GM18502 (cell line): Measurements from ENCODE around the gene SPDYC.
"Not testable (repeated sequence)": the region's sequence is repeated elsewhere in the genome, so short reads cannot be mapped to it uniquely, and the experiment has no call there.

Experiments
- ATAC-seq: cut with Tn5 transposase; IDR thresholded peaks from one replicate; pipeline ENCODE4 v1.9.1; 2021; ENCODE audit warnings: mild to moderate bottlenecking; ENCODE audit not compliant: unreplicated experiment, poor library complexity

SPDYC gene

GRCh38 chr11:65165410-65166317 lies 4.4 kb upstream of the SPDYC start:
- ATAC-seq = no peak

- ATAC-seq = no peak
These were observed 3.1 kb upstream of the SPDYC start for GRCh38 chr11:65166893-65167292.

- no peak for ATAC-seq
These were observed 2.4 kb upstream of the SPDYC start for GRCh38 chr11:65167656-65168055.

GRCh38 chr11:65169164-65169641 lies 830 bp upstream of the SPDYC start:
- ATAC-seq = no peak

GRCh38 chr11:65172600-65172999 lies 2.6 kb downstream of the SPDYC start:
- ATAC-seq = no peak

- ATAC-seq = not testable (repeated sequence)
These were observed 4.6 kb downstream of the SPDYC start for GRCh38 chr11:65174571-65175010.

- peak; percentile 67 for ATAC-seq
These were observed 11.0 kb downstream of the SPDYC start for GRCh38 chr11:65180877-65181568.

GRCh38 chr11:65181569-65182257 lies 11.7 kb downstream of the SPDYC start, which contains the start of gene CAPN1:
CAPN1 (plus strand) TSS chr11:65181928; CDS start chr11:65182702, 774 bp downstream.
- ATAC-seq = peak; percentile 54

- no peak for ATAC-seq
These were observed 12.5 kb downstream of the SPDYC start for GRCh38 chr11:65182258-65183170.

- no peak for ATAC-seq
These were observed 13.3 kb downstream of the SPDYC start for GRCh38 chr11:65183201-65183891.

- ATAC-seq = no peak
These were observed 14.1 kb downstream of the SPDYC start for GRCh38 chr11:65184146-65184545.

- no peak for ATAC-seq
These were observed 15.1 kb downstream of the SPDYC start for GRCh38 chr11:65185171-65185570.

GRCh38 chr11:65185869-65186341 lies 15.9 kb downstream of the SPDYC start:
- ATAC-seq = no peak

- no peak for ATAC-seq
These were observed 16.7 kb downstream of the SPDYC start for GRCh38 chr11:65186701-65187100.

GRCh38 chr11:65187146-65187675 lies 17.2 kb downstream of the SPDYC start:
- ATAC-seq = no peak

GRCh38 chr11:65187971-65188461 lies 18.0 kb downstream of the SPDYC start:
- no peak for ATAC-seq

- ATAC-seq = no peak
These were observed 18.5 kb downstream of the SPDYC start for GRCh38 chr11:65188486-65188885.

- ATAC-seq = no peak
These were observed 19.2 kb downstream of the SPDYC start for GRCh38 chr11:65189191-65189590.
